Measurements from ENCODE around the gene ADGRB2.

The ADGRB2 gene

DNA sequence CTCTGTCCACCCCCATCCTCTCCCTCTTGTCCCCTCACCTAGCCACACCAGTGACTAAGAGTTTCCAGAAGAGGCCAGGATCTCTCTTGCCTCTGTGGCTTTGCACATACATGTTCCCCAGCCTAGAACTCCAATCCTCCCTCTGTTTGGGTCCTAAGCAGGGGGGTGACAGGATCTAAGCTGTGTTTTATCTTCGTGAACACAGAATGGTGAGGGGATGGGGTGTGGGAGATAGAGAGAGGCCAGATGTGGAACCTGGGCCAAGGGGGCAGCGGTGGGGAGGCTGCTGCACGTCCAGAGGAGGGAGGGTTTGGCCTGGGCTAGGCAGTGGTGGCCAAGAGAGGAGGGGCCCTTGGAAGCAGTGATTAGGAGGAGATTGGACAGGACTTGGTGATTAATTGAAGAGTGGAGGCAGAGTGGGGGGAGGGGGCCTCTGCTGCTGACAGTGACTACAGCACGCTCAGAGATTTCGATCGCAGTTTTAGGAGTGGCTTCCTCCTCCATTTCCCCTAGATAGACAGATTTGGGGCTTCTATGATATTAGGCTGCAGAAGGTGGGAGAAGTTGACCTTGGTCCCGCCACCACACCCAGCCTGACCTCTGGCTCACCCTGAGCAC lies 17.1 kb upstream of the ADGRB2 start:
- no peak for DNase-seq

DNA sequence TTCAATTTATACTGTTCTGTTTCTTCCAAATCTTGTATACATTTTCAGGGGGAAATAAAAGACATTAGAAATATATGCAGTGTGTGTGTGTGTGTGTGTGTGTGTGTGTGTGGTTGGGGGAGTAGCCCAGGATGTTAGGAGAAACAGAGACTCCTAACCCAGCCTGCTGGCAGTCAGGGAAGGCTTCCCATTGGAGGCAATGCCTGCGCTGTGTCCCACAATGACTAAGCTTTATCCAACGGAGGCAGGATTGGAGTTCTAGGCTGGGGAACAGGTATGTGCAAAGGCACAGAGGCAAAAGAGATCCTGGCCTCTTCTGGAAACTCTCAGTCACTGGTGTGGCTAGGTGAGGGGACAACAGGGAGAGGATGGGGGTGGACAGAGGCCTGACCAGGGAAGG lies 16.5 kb upstream of the ADGRB2 start:
- no peak for DNase-seq

DNA sequence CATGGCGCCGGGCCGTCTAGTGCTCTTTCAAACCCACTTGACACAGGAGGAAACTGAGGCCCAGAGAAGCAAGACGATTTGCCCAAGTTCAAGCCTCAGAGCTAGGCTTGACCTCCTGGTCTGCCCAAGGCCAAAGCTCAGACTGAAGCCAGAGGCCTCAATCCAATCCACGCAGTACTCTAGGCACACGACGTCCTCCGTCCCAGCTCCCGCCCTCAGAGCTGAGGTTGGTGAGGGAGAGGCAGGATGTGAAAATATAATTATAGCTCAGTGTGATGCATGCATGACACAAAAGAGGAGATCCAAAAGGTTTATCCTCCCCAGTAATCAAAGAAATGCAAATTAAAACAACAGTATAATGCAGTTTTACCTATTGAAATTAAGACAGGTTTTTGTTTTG lies 15.5 kb upstream of the ADGRB2 start:
- DNase-seq = no peak

DNA sequence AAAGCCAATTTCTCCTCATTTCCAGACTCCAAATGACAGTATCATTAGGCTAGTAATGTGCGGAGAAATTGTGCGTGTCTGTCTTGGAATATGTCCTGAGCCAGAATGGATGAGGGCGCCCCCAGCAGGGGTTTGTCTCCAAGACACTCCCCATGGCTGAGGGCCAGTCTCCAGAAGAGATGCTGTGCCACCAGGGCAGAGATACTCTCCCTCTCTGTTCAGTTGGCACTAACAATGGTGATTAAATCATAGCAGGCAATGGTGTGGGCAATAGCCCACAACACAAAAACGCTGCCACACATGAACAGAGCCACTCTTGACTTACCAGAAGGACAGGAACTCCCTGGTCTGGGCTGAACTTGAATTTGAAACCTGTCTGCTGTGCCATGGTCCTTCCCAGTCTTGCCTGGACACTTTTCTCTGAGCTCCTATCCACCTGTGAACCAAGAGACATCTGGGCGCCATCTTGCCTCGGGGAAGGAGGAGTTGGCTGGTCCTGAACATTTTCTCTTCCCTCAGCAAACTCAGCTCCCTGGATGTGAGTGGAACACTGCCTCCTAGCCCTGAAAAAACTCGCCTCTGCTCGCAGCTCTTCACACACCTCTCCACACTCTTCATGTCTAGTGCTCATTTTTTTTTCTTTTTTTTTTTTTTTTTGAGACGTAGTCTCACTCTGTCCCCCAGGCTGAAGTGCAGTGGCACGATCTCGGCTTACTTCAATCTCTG lies 14.8 kb upstream of the ADGRB2 start:
- no peak for DNase-seq

DNA sequence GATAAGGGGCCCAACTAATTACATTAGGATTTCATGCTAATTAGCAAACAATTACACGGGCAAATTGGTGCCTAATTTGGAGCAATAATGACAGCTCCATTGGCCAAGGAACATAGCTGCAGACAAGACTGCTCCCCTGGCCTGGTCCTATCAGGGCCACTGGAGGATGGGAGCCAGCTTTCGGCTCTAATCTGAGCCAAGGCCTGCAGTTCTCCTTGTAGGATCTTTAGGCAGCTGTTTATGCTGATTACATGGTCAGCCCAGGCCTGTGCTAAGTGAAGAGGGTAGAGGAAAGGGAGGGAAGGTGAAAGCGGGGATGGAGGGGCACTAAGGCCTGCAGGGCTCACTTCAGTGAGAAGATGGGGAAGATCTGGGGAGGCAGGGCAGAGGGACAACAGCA lies 12.4 kb upstream of the ADGRB2 start:
- DNase-seq = no peak

DNA sequence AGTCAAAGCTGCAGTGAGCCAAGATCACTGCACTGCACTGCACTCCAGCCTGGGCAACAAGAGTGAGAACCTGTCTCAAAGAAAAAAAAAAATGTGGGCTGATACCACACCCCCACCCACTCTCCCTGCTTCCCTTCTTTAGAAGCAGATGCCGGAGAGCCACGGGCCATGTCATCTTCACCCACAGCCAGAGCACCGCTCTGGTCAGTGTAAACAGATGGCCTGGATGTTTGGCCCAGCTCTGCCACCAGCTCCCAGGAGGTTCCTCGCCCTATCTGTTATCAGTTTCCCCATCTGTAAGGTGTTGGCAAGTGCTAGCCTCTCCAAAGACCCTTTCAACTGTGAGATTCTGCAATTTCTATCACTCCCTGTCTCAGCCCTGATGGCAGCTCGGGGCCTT lies 11.9 kb upstream of the ADGRB2 start:
- no peak for DNase-seq

DNA sequence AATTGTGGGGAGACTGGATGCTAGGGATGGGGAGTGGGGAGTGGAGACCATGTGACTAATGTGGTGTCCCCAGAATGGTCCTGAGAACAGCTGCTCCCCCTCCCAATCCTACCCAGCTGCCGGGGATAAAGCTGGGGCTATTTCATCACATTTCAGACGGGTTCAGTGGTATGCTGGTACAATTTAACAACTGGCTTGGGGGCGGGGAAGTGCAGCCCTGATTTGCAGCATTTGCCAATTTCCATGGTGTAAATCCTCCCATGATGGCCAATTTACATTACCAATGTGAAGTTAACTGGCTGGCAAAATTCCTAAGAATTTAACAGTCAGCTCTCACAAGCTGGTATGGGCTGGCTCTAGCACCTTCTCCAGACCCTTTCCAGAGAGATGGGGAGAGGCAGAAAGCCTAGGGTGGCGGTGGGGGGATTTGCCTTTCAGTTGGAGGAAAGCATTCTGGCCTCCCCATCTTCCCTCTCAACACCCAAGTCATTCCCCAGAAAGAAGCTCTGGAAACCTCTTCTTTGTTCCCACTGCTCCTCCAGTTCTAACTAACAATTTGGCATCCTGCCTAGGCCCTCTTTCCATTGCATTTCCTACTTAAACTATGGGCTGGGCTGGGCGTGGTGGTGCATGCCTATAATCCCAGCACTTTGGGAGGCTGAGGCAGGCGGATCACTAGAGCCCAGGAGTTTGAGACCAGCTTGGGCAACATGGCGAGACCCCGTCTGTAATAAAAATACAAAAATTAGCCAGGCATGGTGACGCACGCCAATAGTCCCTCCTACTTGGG lies 11.3 kb upstream of the ADGRB2 start:
- DNase-seq = no peak

DNA sequence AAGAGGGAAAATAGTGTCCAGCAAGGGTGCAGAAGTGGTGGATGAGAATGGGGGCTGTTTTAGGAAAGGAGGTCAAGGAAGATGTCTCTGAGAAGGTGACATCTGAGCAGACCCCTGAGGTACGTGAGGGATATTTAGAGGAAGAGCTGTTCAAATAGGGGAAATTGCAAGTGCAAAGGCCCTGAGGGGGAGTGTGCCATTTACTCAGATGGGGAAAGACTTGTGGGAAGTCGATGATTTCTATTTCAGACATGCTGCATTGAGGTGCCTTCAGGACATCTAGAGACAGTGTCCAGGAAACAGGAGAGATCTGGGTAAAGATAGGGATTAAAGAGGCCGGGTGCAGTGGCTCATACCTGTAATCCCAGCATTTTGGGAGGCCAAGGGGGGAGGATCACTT lies 10.4 kb upstream of the ADGRB2 start:
- no peak for DNase-seq

DNA sequence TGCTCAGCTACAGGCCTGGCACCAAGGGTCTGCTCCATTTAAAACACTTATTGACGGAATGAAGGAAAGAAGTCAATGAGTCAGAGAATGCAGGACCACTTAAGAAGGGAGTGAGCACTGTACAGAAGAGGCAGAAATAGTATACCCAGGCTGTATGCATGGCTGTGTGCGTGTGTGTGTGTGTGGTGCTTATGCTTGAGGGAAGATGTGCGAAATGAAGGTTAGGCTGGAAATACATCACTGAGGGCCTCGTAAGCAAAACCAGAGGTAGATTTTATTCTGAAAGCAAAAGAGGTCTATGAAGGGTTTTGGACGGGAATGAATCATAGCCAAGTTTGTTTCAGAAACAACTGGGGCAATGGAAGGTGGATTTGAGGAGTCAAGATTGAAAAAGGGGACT lies 9.7 kb upstream of the ADGRB2 start:
- DNase-seq = no peak

DNA sequence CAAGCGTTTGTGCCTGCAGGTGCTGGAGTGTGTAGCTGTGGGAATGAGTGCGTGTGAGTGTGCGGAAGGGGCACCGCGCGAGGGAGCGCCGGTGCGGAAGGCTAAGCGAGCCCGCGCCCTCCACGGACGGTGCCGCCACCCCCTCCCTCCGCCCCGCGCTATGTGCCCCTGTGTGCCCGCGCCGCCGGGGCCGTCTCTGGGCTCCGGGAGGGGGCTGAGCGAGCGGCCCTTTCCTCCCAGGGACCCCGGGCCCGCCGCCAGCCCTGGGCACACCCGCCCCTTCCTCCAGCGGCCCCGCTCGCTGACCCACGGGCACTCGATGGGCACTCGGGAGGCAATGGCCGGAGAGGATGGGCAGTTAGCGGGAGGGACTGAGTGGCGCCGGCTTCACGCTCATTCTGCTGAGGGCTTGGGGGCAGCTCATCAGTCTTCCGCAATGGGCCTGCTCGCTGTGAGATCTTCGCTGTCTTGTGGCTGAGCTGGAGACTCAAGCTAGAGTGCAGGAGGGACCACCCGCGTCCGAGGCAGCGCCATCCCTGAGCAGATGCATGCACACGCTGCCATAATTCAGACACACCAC lies 8.6 kb upstream of the ADGRB2 start:
- DNase-seq = no peak

DNA sequence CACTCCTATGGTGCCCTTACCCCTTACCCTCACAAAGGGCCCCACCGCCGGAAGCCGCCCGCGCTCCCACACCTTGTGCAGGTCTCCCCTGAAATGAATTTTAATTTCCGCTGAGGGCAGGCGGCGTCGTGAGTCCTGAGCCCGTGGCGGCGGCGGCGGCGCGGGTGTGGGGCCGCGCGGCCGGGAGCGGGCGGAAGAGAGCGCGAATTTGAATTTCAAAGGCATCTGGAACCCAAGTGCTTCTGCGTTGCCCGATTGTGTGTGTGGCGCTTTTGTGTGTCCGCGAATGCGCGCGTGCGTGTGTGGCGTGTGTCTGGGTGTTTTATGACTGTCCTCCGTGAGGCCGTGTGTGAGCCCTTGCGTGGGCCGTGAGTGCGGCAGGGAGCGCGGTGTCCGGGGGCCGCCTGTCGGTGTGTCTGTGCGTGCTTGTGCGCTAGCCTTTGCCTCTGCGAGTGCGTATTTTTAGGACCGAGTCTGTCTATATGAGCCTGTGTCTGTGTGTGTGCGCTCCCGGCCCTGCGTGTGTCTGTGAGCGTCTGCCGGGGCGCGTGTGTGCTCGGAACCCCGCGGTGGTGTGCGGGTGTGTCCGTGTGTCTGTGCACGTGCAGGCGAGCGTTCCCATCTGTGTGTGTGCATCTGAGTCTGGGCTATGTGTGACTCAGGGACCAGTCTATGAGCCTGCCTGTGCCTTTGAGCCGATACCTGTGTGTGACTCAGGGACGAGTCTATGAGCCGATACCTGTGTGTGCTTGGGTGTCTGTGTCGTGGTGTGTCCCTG lies 7.9 kb upstream of the ADGRB2 start:
- DNase-seq = no peak

DNA sequence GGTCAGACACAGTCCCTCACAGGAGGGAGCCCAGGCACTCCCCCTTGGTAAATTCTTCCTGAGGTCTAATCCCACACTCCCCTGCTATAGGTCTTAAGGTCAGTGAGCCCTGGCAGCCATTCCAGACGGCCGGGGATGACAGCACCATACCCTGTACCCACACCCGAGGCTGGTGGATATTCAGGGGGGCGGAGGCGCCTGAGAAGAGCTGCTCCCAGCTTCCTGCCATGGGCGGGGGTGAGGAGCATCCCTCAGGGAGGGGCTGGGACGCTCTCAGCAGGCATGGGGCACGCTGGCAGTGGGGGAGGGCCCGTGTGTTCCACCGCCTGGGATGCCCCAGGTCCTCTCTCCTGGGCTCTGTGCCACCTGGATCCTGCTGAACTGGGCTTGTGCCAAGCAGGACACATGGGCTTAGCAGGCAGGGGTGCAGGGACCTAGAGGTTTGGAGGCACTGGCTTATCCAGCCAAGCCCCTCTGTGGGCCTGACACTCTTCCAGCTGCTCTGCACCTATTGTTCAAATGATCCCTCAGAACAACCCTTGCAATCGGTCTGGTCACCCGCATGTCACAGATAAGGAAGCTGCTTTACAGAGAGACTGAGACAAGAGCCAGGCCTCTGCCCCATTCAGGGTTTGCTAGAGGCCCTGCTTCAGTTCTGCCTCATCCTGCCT lies 5.7 kb upstream of the ADGRB2 start:
- DNase-seq = peak; percentile 80

DNA sequence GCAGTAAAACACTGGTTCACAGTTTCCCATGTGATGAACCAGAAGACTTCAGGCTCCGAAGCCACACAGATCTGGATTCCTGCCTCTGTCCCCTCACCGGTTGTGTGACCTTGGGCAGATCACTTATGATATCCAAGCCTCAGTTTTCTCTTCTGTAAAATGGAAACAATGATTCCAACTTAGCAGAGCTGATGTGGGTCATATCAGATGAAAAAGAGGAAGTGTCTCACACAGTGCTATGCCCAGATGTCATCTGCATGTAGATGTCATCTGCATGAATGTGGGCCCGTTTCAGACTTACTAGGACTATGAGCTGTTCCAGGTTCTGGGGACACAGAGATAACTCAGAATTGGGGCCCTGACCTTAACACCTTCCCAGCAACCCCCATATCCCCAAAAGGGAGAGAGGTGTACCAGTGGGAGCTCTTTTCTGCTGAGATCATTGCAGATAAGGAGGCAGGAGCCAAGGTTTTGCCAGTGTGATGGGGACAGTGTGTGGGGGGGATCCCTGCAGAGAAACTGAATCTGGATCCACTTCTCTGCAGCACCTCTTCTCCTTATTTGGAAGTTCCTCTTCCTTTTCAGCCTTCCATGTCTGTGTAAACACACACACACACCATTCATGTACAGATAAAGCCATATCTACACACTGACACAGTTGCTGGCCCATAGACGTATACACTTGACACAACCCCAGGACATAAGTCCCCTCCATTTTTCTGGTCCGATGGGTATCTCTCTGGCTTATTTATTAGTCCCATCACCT lies 5.0 kb upstream of the ADGRB2 start:
- no peak for DNase-seq

DNA sequence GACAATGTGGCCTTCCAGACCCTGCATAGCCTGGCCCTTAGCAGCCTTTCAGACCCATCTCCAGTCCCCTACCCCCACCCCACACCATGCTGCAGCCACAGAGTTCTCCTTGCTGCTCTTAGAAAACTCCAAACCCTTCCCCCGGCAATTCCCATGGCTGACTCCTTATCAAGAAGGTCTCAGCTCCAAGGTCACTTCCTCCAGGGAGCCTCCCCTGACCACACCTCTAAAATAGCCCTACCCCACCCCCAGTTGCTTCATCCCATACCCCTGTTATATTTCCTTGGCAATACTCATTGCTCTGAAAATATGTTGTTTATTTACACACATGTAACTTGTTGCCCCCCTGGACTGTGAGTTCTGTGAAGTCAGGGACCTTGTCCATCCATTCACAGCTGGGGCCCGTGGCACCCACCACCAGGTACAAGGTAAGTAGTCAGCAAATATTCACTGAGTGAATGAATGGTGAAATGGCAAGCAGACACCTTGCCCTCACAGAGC lies 4.3 kb upstream of the ADGRB2 start:
- DNase-seq = no peak

DNA sequence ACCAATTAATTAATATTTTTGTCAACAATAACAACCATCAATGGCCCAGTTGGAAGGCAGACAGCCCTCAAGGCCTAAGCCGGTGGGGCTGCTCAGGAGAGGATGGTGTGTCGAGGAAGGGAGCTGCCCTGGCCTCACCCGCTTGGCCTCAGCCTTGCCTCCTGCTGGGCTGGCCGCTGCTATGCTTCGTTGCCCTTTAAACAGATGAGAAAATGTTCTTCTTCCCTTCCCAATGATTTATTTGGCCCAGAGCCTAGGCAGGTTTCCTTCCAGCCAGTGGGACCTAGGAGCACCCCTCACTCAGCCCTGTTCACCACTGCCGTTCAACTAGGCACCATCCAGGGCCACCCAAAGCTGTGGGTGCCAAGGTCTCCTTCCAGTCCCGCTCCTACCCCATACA lies 3.1 kb upstream of the ADGRB2 start:
- no peak for DNase-seq

DNA sequence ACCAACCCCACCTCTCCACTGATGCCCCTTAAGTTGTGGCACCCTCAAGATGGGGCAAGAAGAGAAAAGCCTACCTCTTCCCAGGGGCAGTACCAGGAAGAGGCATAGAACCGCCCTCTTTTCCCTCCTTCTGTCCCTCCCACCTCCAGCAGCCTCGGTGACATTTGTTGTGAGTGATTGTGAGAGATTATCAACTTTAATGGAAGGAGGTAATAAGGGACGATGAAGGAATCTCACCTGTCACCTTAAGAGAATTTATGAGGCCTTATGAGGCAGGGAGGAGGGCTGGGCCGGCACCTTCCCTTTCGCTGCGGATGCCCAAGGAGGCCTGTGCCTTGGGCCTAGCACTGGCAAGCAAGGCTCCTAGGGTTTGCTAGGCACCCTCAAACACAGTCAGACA lies 1.4 kb upstream of the ADGRB2 start:
- DNase-seq = no peak

DNA sequence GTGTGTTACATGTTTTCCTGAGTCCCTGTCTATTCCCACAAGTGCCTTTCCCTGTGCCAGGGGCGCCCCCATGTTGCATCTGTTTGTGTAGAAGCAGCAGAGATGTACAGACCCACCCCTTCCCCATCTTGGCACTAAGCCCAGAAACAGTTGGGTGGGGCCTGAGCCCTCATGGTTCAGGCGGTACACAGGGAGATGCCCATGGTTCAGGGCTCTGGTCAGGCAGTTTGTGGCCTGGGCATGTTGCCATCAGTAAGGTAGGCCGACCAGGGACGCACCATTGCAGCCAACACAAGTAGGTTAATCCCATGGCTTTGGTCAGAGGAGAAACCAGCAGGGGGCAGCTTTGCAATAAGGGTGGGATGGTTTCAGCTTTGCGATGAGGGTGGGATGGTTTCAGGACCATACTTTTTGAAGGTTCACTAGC lies 914 bp upstream of the ADGRB2 start:
- DNase-seq = peak; percentile 85

DNA sequence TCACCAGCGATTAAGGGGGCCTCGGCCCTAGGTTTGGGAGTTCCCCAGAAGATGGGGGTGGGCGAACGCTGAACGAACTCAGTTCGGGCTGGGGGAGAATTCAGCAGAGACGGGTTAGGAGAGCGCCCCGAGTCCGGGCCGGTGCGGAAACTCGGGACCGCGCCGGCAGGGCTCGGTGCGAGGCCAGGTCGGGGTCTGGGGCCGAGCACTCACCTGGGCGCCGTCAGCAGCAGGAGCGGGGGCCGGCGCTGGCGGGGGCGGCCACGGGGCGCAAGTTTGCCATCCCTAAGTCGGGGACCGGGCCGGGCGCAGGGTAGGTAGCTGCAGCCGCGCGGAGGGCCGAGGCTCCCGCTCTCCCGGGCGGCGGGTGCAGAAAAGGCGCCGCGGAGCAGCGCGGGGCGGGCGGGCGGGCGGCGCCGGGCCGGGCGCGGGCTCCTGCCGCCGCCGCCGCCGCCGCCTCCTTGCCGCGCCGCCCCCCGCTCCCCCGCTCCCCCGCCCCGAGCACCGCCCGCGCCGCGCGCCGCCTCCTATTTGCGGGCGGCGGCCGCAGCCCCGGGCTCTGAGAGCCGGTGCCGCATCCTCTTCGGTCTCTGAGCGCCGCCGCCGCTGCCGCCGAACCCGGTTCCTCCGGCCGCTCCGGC lies 349 bp downstream of the ADGRB2 start:
- DNase-seq = no peak

DNA sequence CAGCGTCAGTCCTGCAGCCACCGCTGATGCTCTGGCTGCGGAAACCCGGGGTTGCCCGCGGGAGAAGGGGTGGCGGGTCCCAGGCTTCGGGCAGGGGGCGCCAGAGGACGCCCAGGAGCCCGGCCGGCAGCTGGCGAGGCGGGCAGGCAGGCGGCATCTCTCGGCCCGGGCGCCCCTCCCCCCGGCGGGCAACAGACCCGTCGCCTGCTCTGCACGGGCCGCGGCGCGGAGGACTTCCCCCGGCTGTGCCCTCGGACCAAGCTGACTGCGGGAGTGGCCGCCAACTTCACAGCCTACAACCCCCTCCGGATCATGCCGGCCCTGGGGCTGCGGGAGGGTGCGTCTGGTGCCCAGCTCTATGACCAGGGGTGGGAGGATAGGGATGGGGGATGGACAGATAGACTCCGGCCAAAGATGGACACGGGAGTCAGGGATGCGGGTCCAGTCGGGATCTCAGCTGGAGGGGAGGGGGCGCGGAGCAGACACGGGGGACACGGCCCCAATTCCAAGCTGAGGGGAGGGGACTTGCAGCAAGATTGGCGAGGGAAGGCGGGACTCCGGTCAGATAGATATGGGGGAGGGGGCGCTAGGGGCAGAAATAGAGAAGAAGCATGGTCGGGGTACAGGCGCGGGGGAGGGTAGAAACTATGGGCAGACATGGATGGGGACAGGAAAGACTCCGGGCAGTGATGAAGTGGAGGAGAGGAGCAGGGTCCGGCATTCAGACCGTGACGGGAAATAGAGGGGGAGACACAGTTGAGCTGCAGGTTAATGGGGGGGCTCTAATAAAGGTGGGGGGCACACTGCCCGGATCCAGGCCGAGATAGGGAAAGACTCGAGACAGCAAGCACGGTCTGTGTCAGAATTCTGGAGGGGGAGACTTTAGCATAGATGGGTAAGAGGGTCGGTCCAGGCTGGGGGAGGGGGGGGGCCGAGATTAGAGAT lies 1.1 kb downstream of the ADGRB2 start:
- DNase-seq = peak; percentile 90

DNA sequence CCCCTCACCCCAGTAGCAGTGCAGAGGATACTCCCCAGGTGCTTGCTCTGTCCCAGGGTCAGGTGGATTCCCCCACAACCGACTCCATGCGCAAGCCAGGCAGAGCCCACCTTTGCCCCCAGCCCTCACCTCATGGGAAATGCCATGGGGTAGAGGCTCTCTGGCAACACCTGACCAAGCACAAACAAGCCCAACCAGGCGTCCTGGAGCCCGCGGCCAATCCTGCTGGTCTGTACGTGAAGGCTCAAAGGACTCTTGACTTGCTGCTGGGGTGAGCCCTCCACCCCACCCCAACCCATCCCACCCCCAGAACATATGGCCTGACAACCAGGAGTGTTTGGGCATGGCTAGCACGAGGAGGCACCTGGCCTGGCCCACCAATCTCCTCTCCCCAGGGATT lies 1.8 kb downstream of the ADGRB2 start:
- DNase-seq = no peak

All from NCI-H1105 (cell line).